B cell (primary cell): Measurements from ENCODE around the gene NCOA4. TPM values are rescaled to one million over a fixed set of nuclear protein-coding genes. Genes with fewer than 3 reads are reported as not detected.

Experiments used
- ATAC-seq: fragments of 200-7000 bp; cut with Tn5 transposase; one replicate; pipeline ENCODE4 v1.10.0; 2021; ENCODE audit warnings: low read depth, mild to moderate bottlenecking, moderate number of reproducible peaks, moderate library complexity
- CTCF ChIA-PET: fragments of 350-600 bp; sonication (Branson Sonifier 250); formaldehyde crosslinking; loops from one replicate; lab custom pipeline; 2021; ENCODE audit warnings: antibody characterized with exemption, inconsistent platforms; lab: Charles Lee
- POLR2A ChIA-PET: fragments of 350-600 bp; sonication (Branson Sonifier 250); formaldehyde crosslinking; loops from one replicate; lab custom pipeline; 2021; ENCODE audit warnings: antibody characterized with exemption; lab: Charles Lee
- DNase-seq: peaks from one replicate; pipeline ENCODE4 v3.0.0; 2013
- H2AFZ ChIP-seq: 2 replicates; pipeline ENCODE4 v1.6.1; 2012; ENCODE audit warnings: mild to moderate bottlenecking, low read depth, low read length; ENCODE audit not compliant: insufficient read depth, poor library complexity, severe bottlenecking
- H3K27ac ChIP-seq, 2 donors: 1 replicate in 1 of 2; 2 replicates in 1 of 2; pipeline ENCODE4 v1.5.1; 2012 to 2013; ENCODE audit warnings: low read length in 2 of 2, mild to moderate bottlenecking in 2 of 2, moderate library complexity in 1 of 2
- H3K27me3 ChIP-seq, 4 experiments: fragments of 200-600 bp in 1 of 4; sonication (generic) in 1 of 4; replicated peaks in 1 of 4; 1 replicate in 2 of 4; 2 replicates in 2 of 4; pipeline versions ENCODE4 v1.6.1 to v1.7.0; 2013 to 2016; ENCODE audit warnings: low read length in 3 of 4, mild to moderate bottlenecking in 2 of 4, mixed read lengths in 1 of 4, moderate library complexity in 1 of 4; ENCODE audit not compliant: insufficient read depth in 4 of 4, control insufficient read depth in 3 of 4; ENCODE audit errors: control extremely low read depth in 1 of 4
- H3K36me3 ChIP-seq, 2 experiments: replicated peaks in 1 of 2; 1 replicate in 1 of 2; 2 replicates in 1 of 2; pipeline versions ENCODE4 v1.6.1 to v1.7.1; 2013; ENCODE audit warnings: low read length in 1 of 2; ENCODE audit not compliant: insufficient read depth in 2 of 2, control insufficient read depth in 1 of 2; ENCODE audit errors: control extremely low read depth in 1 of 2, extremely low read depth in 1 of 2
- H3K4me1 ChIP-seq, 2 donors: fragments of 200-600 bp in 1 of 2; sonication (generic) in 1 of 2; 1 replicate in 1 of 2; 2 replicates in 1 of 2; pipeline versions ENCODE4 v1.5.1 to v1.6.1; 2013 to 2017; ENCODE audit warnings: low read length in 2 of 2; ENCODE audit not compliant: control insufficient read depth in 2 of 2, insufficient read depth in 2 of 2
- H3K4me2 ChIP-seq: replicated peaks from 2 replicates; pipeline ENCODE3; 2012; ENCODE audit warnings: mild to moderate bottlenecking, low read depth, low read length; ENCODE audit not compliant: poor library complexity, severe bottlenecking
- H3K4me3 ChIP-seq, 5 experiments: fragments of 200-600 bp in 1 of 5; sonication (generic) in 1 of 5; 1 replicate in 3 of 5; 2 replicates in 2 of 5; pipeline versions ENCODE4 v1.5.1 to v1.7.0; 2011 to 2016; ENCODE audit warnings: low read length in 4 of 5, mild to moderate bottlenecking in 4 of 5, low read depth in 2 of 5, control low read depth in 1 of 5, moderate library complexity in 1 of 5; ENCODE audit not compliant: insufficient read depth in 1 of 5; ENCODE audit errors: control extremely low read depth in 1 of 5, extremely low read depth in 1 of 5
- H3K79me2 ChIP-seq: fragments of 200-600 bp; sonication (generic); one replicate; pipeline ENCODE4 v1.6.0; 2016; ENCODE audit warnings: low read length; ENCODE audit not compliant: control insufficient read depth, insufficient read depth
- H3K9ac ChIP-seq: fragments of 200-600 bp; sonication (generic); 2 replicates; pipeline ENCODE4 v1.6.1; 2017; ENCODE audit warnings: mild to moderate bottlenecking, low read length, moderate library complexity
- H3K9me3 ChIP-seq, 3 donors: one replicate each; pipeline versions ENCODE4 v1.6.1 to v1.7.1; 2013; ENCODE audit warnings: low read length in 2 of 3; ENCODE audit not compliant: control insufficient read depth in 2 of 3, insufficient read depth in 1 of 3; ENCODE audit errors: control extremely low read depth in 1 of 3
- H4K20me1 ChIP-seq: 2 replicates; pipeline ENCODE4 v1.6.0; 2012; ENCODE audit warnings: mild to moderate bottlenecking, low read length; ENCODE audit not compliant: insufficient read depth, control insufficient read depth, poor library complexity, severe bottlenecking
- H3K27ac Mint-ChIP-seq: one replicate; pipeline ENCODE4 v1.8.0; 2021; ENCODE audit warnings: mixed read lengths
- H3K27me3 Mint-ChIP-seq: one replicate; pipeline ENCODE4 v1.8.0; 2021; ENCODE audit warnings: mixed read lengths
- H3K4me1 Mint-ChIP-seq: one replicate; pipeline ENCODE4 v1.8.0; 2021; ENCODE audit warnings: mixed read lengths
- H3K4me3 Mint-ChIP-seq: one replicate; pipeline ENCODE4 v1.8.0; 2021; ENCODE audit warnings: mixed read lengths
- H3K9me3 Mint-ChIP-seq: one replicate; pipeline ENCODE4 v1.8.0; 2022; ENCODE audit warnings: mixed read lengths; ENCODE audit not compliant: insufficient read depth
- EZH2 ChIP-seq: IDR thresholded peaks from 2 replicates; pipeline ENCODE4 v1.6.1; 2012; ENCODE audit warnings: borderline replicate concordance, low read depth, mild to moderate bottlenecking, moderate library complexity, low read length; ENCODE audit not compliant: insufficient read depth, poor library complexity, severe bottlenecking
- WGBS: methylation state at CpG from one replicate; pipeline ENCODE4 v1.1.5; 2013; ENCODE audit warnings: missing lambda C conversion rate; ENCODE audit not compliant: insufficient coverage; 5-methylcytosine and 5-hydroxymethylcytosine counted together
- intact Hi-C: fragments of 100-400 bp; cut with micrococcal nuclease; formaldehyde crosslinking; loops from one replicate; pipeline ENCODE4 v1.10.0; 2022
- polyA plus RNA-seq: library from polyadenylated mRNA; depleted of rRNA; stranded (reverse); fragments of >200 nt; gene quantifications from 2 replicates; pipeline ENCODE4 v1.2.3, GENCODE V29; 2012
- total RNA-seq, 2 donors: library from RNA; stranded (reverse); fragments of 120-200 nt in 1 of 2; gene quantifications; 1 replicate in 1 of 2; 2 replicates in 1 of 2; pipeline versions ENCODE4 v1.2.3 to v1.2.4, GENCODE V29; 2013 to 2022
- TF ChIP-seq, protein P1 (sequence below): fragments of 200-600 bp; IDR thresholded peaks from one replicate; pipeline ENCODE4 v1.8.0; 2022; ENCODE audit warnings: antibody characterized with exemption, mild to moderate bottlenecking

The NCOA4 gene
- total and polyA plus RNA-seq, 2 donors (not counting 1 experiment from before 2014, with no cell fraction given) = 27.1 to 69.7 TPM

DNA sequence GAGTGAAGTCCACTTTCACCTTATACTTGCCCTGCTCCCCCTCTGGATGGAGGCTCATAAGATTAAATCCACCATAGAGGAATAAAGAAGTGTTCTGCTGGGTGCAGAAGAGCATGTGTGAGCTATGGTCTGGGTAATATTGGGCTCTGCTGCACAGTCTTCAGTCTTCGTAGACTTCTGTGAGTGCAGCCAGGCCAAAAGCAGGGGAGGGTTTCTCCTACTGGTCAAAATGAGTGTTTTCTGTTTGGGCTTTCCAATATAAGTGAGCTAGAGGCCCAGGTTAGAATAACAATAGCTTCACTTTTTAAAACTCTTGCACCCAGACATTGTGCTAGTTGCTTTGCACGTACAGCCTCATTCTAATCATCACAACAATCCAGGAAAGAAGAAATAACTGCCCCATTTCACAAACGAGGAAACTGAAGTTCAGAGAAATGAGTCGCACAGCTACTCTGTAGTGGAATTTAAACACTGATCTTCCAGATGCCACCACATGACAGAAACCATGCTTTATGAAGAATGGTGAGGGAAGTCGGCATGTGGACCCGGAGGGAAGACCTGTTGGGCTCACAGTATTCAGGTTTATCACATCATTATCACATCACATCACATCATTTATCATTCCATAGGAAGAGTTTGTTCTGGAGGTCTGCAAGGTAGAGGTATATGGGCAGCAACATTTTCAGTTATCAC lies 39.5 kb upstream of the NCOA4 start:
- Histone ChIP-seq H3K4me2 (no peak overlapping the region), H3K9me3 (peaks cover 0 to 4% (median 0%) of the 10 kb centered on the region in 3 donors), H2AFZ (no peak overlapping the region), H3K4me1 (no peaks in the 10 kb centered on the region), H3K4me3 (no peak overlapping the region), H3K27ac (no peak overlapping the region), H3K27me3 (no peaks in the 10 kb centered on the region), H3K79me2 (no peaks in the 10 kb centered on the region), H3K9ac (no peak overlapping the region), H3K36me3 (no peaks in the 10 kb centered on the region), H4K20me1 (no peaks in the 10 kb centered on the region)
- H3K4me3 Mint-ChIP-seq = no peak overlapping the region
- no peaks in the 10 kb centered on the region for H3K9me3 Mint-ChIP-seq
- H3K27me3 Mint-ChIP-seq = no peaks in the 10 kb centered on the region
- 85% methylated on average over 2 of the region's 6 CpGs for WGBS
- DNase-seq = no peak
- H3K27ac Mint-ChIP-seq = no peak overlapping the region
- ATAC-seq = no peak
- POLR2A ChIA-PET = no interaction called here
- intact Hi-C loops = no loop called here
- no peak for TF ChIP-seq EZH2
- TF ChIP-seq, protein P1, sequence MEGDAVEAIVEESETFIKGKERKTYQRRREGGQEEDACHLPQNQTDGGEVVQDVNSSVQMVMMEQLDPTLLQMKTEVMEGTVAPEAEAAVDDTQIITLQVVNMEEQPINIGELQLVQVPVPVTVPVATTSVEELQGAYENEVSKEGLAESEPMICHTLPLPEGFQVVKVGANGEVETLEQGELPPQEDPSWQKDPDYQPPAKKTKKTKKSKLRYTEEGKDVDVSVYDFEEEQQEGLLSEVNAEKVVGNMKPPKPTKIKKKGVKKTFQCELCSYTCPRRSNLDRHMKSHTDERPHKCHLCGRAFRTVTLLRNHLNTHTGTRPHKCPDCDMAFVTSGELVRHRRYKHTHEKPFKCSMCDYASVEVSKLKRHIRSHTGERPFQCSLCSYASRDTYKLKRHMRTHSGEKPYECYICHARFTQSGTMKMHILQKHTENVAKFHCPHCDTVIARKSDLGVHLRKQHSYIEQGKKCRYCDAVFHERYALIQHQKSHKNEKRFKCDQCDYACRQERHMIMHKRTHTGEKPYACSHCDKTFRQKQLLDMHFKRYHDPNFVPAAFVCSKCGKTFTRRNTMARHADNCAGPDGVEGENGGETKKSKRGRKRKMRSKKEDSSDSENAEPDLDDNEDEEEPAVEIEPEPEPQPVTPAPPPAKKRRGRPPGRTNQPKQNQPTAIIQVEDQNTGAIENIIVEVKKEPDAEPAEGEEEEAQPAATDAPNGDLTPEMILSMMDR = no peak
- CTCF ChIA-PET = no interaction called here
- peaks cover 5% of the 10 kb centered on the region for H3K4me1 Mint-ChIP-seq

GRCh38 chr10:46068905-46069304 lies 38.5 kb upstream of the NCOA4 start:
- no peaks in the 10 kb centered on the region for H3K9me3 Mint-ChIP-seq
- WGBS = 69% methylated on average over 2 of the region's 2 CpGs
- no peak overlapping the region for H2AFZ ChIP-seq
- H3K9ac ChIP-seq = no peak overlapping the region
- H3K27me3 ChIP-seq = no peaks in the 10 kb centered on the region
- no peaks in the 10 kb centered on the region for H3K4me1 ChIP-seq
- H3K4me1 Mint-ChIP-seq = peaks cover 5% of the 10 kb centered on the region
- no peak overlapping the region for H3K4me3 Mint-ChIP-seq
- DNase-seq = no peak
- no peak overlapping the region for H3K27ac Mint-ChIP-seq
- no peaks in the 10 kb centered on the region for H3K79me2 ChIP-seq
- ATAC-seq = no peak
- POLR2A ChIA-PET = no interaction called here
- no peaks in the 10 kb centered on the region for H4K20me1 ChIP-seq
- H3K36me3 ChIP-seq = no peaks in the 10 kb centered on the region
- H3K4me2 ChIP-seq = no peak overlapping the region
- H3K4me3 ChIP-seq = no peak overlapping the region
- peaks cover 3% of the 10 kb centered on the region for H3K27me3 Mint-ChIP-seq
- intact Hi-C loops = no loop called here
- TF ChIP-seq EZH2 = no peak
- TF ChIP-seq, protein P1 = no peak
- H3K27ac ChIP-seq = no peak overlapping the region
- CTCF ChIA-PET = no interaction called here
- H3K9me3 ChIP-seq = peaks cover 0 to 4% (median 0%) of the 10 kb centered on the region in 3 donors
